PC-9 (cell line): ENCODE results near the gene RFX4. TPM values are rescaled to one million over a fixed set of nuclear protein-coding genes. Genes with fewer than 3 reads are reported as not detected.

Experiments
- BruUV-seq: library from RNA; stranded (reverse); fragments of 400-500 nt; replicated peaks from 2 replicates; lab custom pipeline; 2021; lab: Mats Ljungman, UMichigan
- CTCF ChIA-PET: fragments of 300-600 bp; sonication (Branson Sonifier 250); formaldehyde crosslinking; loops from one replicate; lab custom pipeline; 2022; ENCODE audit warnings: antibody characterized with exemption; lab: Charles Lee
- POLR2A ChIA-PET: fragments of 300-600 bp; sonication (Branson Sonifier 250); formaldehyde crosslinking; loops from one replicate; lab custom pipeline; 2022; ENCODE audit warnings: antibody characterized with exemption; ENCODE audit not compliant: unreplicated experiment; lab: Charles Lee
- DNase-seq, 2 experiments: peaks; one replicate each; pipeline versions ENCODE4 v3.0.0 to v3.0.0-alpha.2; 2015 to 2022; ENCODE audit warnings: mixed read lengths in 1 of 2
- H2AFZ ChIP-seq: fragments of 200-600 bp; sonication (generic); 2 replicates; pipeline ENCODE4 v1.8.1; 2017; ENCODE audit warnings: antibody characterized with exemption
- H3F3A ChIP-seq: fragments of 200-600 bp; sonication (generic); 2 replicates; pipeline ENCODE4 v1.8.1; 2017; ENCODE audit warnings: antibody characterized with exemption, mild to moderate bottlenecking, low read depth; ENCODE audit not compliant: insufficient read depth
- H3K27ac ChIP-seq: fragments of 200-600 bp; sonication (generic); 2 replicates; pipeline ENCODE4 v1.6.1; 2016; ENCODE audit warnings: mixed run types
- H3K27me3 ChIP-seq: fragments of 200-600 bp; sonication (generic); 2 replicates; pipeline ENCODE4 v1.6.1; 2016; ENCODE audit warnings: low read depth, mixed run types; ENCODE audit not compliant: insufficient read depth
- H3K36me3 ChIP-seq: fragments of 200-600 bp; sonication (generic); 2 replicates; pipeline ENCODE4 v1.6.1; 2016; ENCODE audit warnings: low read depth, mixed run types
- H3K4me1 ChIP-seq: fragments of 200-600 bp; sonication (generic); replicated peaks from 2 replicates; pipeline ENCODE4 v1.6.1; 2016; ENCODE audit warnings: mixed run types; ENCODE audit not compliant: insufficient read depth
- H3K4me2 ChIP-seq: fragments of 200-600 bp; sonication (generic); 2 replicates; pipeline ENCODE4 v1.6.1; 2017; ENCODE audit warnings: mixed run types
- H3K4me3 ChIP-seq: fragments of 200-600 bp; sonication (generic); 2 replicates; pipeline ENCODE4 v1.6.1; 2016; ENCODE audit warnings: mixed run types
- H3K79me2 ChIP-seq: fragments of 200-600 bp; sonication (generic); 2 replicates; pipeline ENCODE4 v1.6.1; 2017; ENCODE audit warnings: low read depth, mixed run types
- H3K9me2 ChIP-seq: fragments of 200-600 bp; sonication (generic); 2 replicates; pipeline ENCODE4 v1.8.1; 2017; ENCODE audit warnings: mild to moderate bottlenecking; ENCODE audit not compliant: insufficient read depth
- H3K9me3 ChIP-seq: fragments of 200-600 bp; sonication (generic); 2 replicates; pipeline ENCODE4 v1.8.1; 2016; ENCODE audit warnings: low read depth; ENCODE audit not compliant: insufficient read depth
- H4K20me1 ChIP-seq: fragments of 200-600 bp; sonication (generic); 2 replicates; pipeline ENCODE4 v1.8.1; 2017; ENCODE audit not compliant: insufficient read depth
- EZH2 ChIP-seq: fragments of 200-600 bp; sonication (generic); IDR thresholded peaks from 2 replicates; pipeline ENCODE4 v1.8.0; 2017; ENCODE audit warnings: antibody characterized with exemption, low read depth
- intact Hi-C: fragments of 100-400 bp; cut with micrococcal nuclease; formaldehyde crosslinking; loops from one replicate; pipeline ENCODE4 v1.10.0; 2022; ENCODE audit not compliant: unreplicated experiment
- total RNA-seq: library from RNA; stranded (reverse); gene quantifications from 2 replicates; pipeline ENCODE4 v1.2.3, GENCODE V29; 2021
- TF ChIP-seq, protein P1 (sequence below): fragments of 200-600 bp; sonication (generic); conservative IDR thresholded peaks from 2 replicates; pipeline ENCODE4 v1.6.1; 2017; ENCODE audit warnings: mixed run types, antibody characterized with exemption, mild to moderate bottlenecking, moderate library complexity

Gene RFX4
- total RNA-seq, 1 experiment from 2014 or later: not detected

DNA sequence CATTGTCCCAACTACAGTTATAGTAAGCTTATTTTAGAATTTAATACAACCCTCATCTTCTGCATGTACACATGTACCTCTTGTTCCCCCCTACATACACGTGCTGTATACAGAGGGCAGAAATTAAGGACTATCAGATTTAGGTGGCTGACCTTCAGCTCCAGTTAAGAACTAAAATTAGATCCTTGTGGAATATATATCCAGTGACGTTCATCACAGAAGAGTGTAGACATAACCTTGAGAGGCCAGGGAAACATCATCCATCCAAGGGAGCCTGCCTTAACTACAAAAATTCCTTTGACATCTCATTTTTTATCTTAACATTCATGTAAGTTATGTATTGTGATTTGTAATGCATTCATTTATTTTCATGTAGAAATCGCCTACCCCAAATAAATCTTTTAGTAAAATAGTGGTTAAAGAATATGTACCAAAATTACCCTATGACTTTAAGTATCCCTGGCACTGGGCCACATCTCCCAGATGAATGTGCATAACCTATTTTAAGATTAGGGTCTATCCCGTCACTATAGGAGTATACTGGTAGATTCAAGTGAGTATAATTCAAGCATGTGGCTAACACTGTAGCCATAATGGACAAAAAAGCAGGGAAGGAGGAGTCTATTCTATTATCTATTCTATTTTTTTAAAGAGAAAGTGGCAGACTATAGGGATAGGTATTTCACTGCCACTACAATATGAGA, 219.2 kb downstream of the RFX4 start:
- H3K4me3 ChIP-seq: no peak overlapping the region
- CTCF ChIA-PET: no interaction called here
- POLR2A ChIA-PET: no interaction called here
- H3F3A ChIP-seq: no peaks in the 10 kb centered on the region
- H3K36me3 ChIP-seq: no peaks in the 10 kb centered on the region
- no TSS peak for BruUV-seq
- H3K9me2 ChIP-seq: no peaks in the 10 kb centered on the region
- no peaks in the 10 kb centered on the region for H3K79me2 ChIP-seq
- no peak overlapping the region for H2AFZ ChIP-seq
- H3K4me2 ChIP-seq: no peak overlapping the region
- no peaks in the 10 kb centered on the region for H3K4me1 ChIP-seq
- H3K27ac ChIP-seq: no peak overlapping the region
- H3K9me3 ChIP-seq: no peaks in the 10 kb centered on the region
- H4K20me1 ChIP-seq: no peaks in the 10 kb centered on the region
- TF ChIP-seq, protein P1, sequence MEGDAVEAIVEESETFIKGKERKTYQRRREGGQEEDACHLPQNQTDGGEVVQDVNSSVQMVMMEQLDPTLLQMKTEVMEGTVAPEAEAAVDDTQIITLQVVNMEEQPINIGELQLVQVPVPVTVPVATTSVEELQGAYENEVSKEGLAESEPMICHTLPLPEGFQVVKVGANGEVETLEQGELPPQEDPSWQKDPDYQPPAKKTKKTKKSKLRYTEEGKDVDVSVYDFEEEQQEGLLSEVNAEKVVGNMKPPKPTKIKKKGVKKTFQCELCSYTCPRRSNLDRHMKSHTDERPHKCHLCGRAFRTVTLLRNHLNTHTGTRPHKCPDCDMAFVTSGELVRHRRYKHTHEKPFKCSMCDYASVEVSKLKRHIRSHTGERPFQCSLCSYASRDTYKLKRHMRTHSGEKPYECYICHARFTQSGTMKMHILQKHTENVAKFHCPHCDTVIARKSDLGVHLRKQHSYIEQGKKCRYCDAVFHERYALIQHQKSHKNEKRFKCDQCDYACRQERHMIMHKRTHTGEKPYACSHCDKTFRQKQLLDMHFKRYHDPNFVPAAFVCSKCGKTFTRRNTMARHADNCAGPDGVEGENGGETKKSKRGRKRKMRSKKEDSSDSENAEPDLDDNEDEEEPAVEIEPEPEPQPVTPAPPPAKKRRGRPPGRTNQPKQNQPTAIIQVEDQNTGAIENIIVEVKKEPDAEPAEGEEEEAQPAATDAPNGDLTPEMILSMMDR: no peak
- no peak for TF ChIP-seq EZH2
- DNase-seq: no peak
- intact Hi-C loops: no loop called here
- no peaks in the 10 kb centered on the region for H3K27me3 ChIP-seq

DNA sequence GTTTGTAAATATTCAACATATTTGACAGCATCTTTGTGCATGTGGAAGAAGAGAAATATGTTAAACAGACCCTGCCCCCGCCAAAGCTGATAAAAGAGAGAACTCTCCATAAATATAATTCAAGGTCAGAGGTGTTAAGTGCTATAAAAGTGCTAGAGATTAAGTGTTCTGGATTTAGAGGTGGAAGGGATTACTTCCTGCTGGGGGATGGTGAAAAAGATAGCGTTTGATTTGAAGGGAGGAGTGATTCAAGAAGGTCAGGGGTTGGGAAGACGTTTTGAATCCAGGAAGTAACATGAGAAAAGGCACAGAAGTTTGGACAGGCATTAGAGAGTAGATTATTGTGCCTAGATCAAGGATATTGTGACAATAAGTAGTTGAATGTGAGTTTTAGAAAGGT, 221.9 kb downstream of the RFX4 start:
- Histone ChIP-seq H3K36me3 (no peaks in the 10 kb centered on the region), H3K27me3 (no peaks in the 10 kb centered on the region), H3K4me1 (no peaks in the 10 kb centered on the region), H3F3A (no peaks in the 10 kb centered on the region), H3K9me3 (no peaks in the 10 kb centered on the region), H3K27ac (no peak overlapping the region), H3K9me2 (no peaks in the 10 kb centered on the region), H3K79me2 (no peaks in the 10 kb centered on the region), H3K4me3 (no peak overlapping the region), H3K4me2 (no peak overlapping the region), H2AFZ (no peak overlapping the region), H4K20me1 (no peaks in the 10 kb centered on the region)
- no peak for DNase-seq
- no TSS peak for BruUV-seq
- intact Hi-C loops: no loop called here
- no peak for TF ChIP-seq EZH2
- TF ChIP-seq, protein P1: no peak
- ChIA-PET CTCF (no interaction called here), POLR2A (no interaction called here)

Other genes starting within 250 kb of the RFX4 start
- 8.4 and 12.9 TPM in 2 replicates for gene POLR3B, start 225.3 kb upstream of the RFX4 start, total RNA-seq
- 9.0 and 14.9 TPM in 2 replicates for gene RIC8B, start 191.7 kb downstream of the RFX4 start, total RNA-seq